RWPE1 (cell line): Measurements from ENCODE around the gene KDELR1.

Experiments
- CTCF ChIA-PET: fragments of 350-600 bp; sonication (Branson Sonifier 250); formaldehyde crosslinking; extraction: SDS; loops from one replicate; lab custom pipeline; 2021; lab: Yijun Ruan, JAX
- POLR2A ChIA-PET: fragments of 400-600 bp; formaldehyde crosslinking; extraction: SDS; loops from one replicate; lab custom pipeline; 2020; ENCODE audit warnings: antibody characterized with exemption; ENCODE audit not compliant: low non-redundant PET; lab: Yijun Ruan, JAX
- DNase-seq: peaks from one replicate; pipeline ENCODE4 v3.0.0; 2012; ENCODE audit warnings: low spot score
- H3K27ac ChIP-seq: fragments of 450-650 bp; 2 replicates; pipeline ENCODE4 v1.5.1; 2017
- CTCF ChIP-seq: fragments of 450-650 bp; conservative IDR thresholded peaks from 2 replicates; pipeline ENCODE4 v1.5.1; 2017; ENCODE audit warnings: low read depth, mild to moderate bottlenecking

KDELR1 gene

DNA sequence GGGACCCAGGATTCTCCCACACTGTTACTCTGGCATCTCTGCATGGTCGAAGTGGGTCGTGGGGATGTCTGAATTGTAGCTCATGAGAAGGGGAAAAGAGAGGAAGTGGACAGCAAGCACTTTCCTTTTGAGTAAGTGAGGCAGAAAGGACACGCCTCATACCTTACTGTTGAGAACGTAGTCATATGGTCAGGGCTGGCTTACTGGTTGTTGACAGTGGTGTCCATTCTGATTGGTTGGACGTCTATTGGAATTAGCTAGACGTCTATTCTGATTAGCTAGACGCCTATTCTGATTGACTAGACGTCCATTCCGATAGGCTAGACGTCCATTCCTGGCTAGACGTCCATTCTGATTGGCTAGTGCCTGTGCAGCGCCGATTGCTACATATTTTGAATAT is 14.5 kb upstream of the KDELR1 start:
- no peak for TF ChIP-seq CTCF
- no peak for DNase-seq
- H3K27ac ChIP-seq, result no peak overlapping the region
- ChIA-PET POLR2A (no interaction called here), CTCF (no interaction called here)

GRCh38 chr19:48405010-48405659 is 13.8 kb upstream of the KDELR1 start:
- no peak for TF ChIP-seq CTCF
- ChIA-PET CTCF (interaction anchor here (0.6 kb wide), 1 partner anchor 437 kb away, joined by 3 read pairs; no protein-coding TSS in a partner anchor), POLR2A (no interaction called here)

DNA sequence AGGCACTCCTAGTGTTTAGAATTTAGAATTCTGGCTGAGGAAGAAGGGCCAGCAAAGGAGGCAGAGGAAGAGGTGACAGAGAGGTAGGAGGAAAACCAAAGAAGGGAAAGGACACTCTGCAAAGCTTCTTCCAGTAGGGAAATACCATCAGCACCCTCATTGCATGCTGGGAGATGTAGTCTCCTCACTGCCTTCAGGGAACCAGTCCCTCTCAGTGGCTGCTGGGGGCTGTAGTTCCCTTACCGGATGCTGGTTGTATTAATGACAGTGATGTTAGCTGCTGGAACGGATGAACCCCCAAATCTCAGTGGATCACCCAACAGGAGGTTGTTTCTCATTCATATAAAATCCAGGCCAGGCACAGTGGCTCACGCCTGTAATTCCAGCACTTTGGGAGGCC is 12.3 kb upstream of the KDELR1 start:
- peak; percentile 63 for DNase-seq
- POLR2A ChIA-PET, result no interaction called here
- no peak overlapping the region for H3K27ac ChIP-seq
- CTCF ChIA-PET, result interaction anchor here (0.6 kb wide), 1 partner anchor 84 kb away, joined by 3 read pairs; no protein-coding TSS in a partner anchor
- no peak for TF ChIP-seq CTCF

More at GRCh38 chr19:48405010-48405659, 13.8 kb upstream of the KDELR1 start:
- H3K27ac ChIP-seq, result no peak overlapping the region
- no peak for DNase-seq

DNA sequence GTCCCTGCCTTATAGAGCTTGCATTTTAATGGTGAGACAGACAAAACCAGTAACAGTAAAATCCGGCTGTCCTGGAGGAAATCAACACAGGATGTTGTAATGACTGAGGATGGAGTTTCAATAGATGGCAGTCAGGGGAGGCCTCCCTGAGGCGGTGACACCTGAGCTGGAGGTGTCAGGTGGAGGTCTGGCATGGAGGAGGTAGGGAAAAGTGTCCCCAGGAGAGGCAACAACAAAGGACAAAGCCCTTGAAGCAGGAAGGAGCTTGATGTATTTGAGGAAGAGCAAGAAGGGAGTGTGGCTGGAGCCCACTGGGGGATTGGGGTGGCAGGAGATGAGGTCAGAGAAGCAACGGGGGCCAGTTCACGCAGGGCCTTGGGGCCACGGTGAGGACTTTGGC is 9.9 kb upstream of the KDELR1 start:
- H3K27ac ChIP-seq, result peak overlapping the region; percentile 88
- POLR2A ChIA-PET, result no interaction called here
- CTCF ChIA-PET, result interaction anchor here (0.6 to 0.9 kb wide), 3 partner anchors 11 to 269 kb away, joined by 3 to 5 read pairs (median 4); no protein-coding TSS in a partner anchor
- no peak for TF ChIP-seq CTCF
- DNase-seq, result no peak

- peak overlapping the region; percentile 88 for H3K27ac ChIP-seq
- DNase-seq, result no peak
- POLR2A ChIA-PET, result no interaction called here
Measured at GRCh38 chr19:48400018-48400742, 8.8 kb upstream of the KDELR1 start.

More at GRCh38 chr19:48400018-48400742, 8.8 kb upstream of the KDELR1 start:
- CTCF ChIA-PET, result interaction anchor here (0.7 kb wide), 1 partner anchor 45 kb away, joined by 3 read pairs; no protein-coding TSS in a partner anchor
- TF ChIP-seq CTCF, result no peak
